OCI-LY3 (cell line): ENCODE measurements around the gene MC2R.

Source experiments
- EZH2phosphoT487 ChIP-seq: fragments of 200-600 bp; shearing (Covaris generic); IDR thresholded peaks from 2 replicates; pipeline ENCODE4 v1.6.1; 2018; ENCODE audit warnings: antibody characterized with exemption, mixed run types, low read depth
- TF ChIP-seq, protein P1 (sequence below): fragments of 200-600, 300-600 bp; sonication (generic); IDR thresholded peaks from 2 replicates; pipeline ENCODE4 v1.5.1; 2014; ENCODE audit warnings: antibody characterized with exemption, low read length, low read depth

DNA sequence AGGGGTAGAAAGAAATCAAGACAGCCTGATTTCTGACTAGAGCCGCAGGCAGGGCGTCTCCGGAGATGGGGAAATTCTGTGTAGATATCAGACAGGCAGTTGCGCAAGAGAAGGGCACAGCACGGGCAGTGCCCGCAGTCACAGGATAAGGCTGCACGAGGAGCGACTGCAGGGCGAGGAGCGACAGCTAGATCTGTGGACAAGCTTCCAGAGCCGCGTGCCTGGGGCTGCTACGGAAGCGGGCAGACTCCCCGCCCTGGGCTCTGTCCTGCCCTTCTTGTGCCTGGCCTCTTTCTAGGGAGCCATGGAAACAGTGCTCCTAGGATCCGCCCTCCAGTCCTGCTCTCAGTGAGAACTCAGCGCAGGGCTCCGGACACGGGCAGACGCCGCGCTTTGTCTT lies 78.8 kb downstream of the MC2R start:
- TF ChIP-seq, protein P1, sequence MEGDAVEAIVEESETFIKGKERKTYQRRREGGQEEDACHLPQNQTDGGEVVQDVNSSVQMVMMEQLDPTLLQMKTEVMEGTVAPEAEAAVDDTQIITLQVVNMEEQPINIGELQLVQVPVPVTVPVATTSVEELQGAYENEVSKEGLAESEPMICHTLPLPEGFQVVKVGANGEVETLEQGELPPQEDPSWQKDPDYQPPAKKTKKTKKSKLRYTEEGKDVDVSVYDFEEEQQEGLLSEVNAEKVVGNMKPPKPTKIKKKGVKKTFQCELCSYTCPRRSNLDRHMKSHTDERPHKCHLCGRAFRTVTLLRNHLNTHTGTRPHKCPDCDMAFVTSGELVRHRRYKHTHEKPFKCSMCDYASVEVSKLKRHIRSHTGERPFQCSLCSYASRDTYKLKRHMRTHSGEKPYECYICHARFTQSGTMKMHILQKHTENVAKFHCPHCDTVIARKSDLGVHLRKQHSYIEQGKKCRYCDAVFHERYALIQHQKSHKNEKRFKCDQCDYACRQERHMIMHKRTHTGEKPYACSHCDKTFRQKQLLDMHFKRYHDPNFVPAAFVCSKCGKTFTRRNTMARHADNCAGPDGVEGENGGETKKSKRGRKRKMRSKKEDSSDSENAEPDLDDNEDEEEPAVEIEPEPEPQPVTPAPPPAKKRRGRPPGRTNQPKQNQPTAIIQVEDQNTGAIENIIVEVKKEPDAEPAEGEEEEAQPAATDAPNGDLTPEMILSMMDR = no peak
- TF ChIP-seq EZH2phosphoT487 = no peak
